ENCODE results near the gene DNAL1. TPM values are rescaled to one million over a fixed set of nuclear protein-coding genes. Genes with fewer than 3 reads are reported as not detected.

Gene DNAL1
- total RNA-seq, 1 donor from 2014 or later = 5.3 TPM

DNA sequence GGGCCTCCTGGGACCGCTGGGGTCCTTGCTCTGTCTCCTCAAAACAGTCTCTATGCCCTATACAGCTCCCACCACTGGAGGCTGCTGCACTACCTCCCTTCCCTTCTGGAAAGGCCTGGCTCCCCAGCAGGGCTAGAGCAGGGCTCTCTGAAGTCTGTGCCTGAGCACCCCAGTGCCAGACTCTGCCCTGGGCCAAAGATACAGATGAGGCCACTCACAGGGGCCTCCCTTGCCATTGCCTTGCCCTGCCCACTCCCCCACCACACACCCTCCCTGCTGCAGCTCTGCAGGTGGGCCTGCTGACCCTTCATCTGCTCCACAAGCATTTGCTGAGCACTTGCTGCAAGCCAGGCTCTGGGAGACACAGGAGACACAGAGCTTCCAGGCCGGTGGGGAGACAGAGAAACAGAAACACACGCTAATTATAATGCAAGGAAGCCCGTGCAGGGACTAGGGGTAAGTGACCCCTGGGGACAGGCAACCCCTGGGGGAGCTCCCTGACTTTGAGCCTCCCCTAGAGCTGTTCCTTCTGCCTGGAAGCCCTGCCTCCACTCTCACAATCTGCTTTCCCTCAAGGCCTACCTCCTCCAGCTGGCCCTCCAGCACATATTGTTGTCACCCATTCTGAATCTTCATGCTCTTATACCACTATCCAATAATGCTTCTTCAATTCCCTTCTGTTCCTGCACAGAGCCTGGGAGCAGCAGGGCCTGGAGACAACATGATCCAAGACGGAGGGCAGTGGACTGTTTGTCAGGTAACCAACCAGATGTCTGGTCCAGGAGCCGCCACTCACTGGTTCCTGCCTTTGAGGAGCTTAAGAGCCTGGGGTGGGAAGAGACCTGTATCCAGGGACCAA lies 102.0 kb downstream of the DNAL1 start:
- no peaks in the 10 kb centered on the region for H3K27me3 Mint-ChIP-seq (ENCODE audit: insufficient read depth)
- H3K9me3 Mint-ChIP-seq = no peaks in the 10 kb centered on the region
- intact Hi-C loops (cut with micrococcal nuclease) = loop anchor here (10.0 kb wide), 1 partner anchor 208 kb away; the partner anchor contains the start of genes COQ6 and FAM161B
- H3K36me3 Mint-ChIP-seq (ENCODE audit: low read depth) = no peaks in the 10 kb centered on the region
- H3K27ac Mint-ChIP-seq = peak overlapping the region; percentile 53
- H3K4me1 Mint-ChIP-seq (ENCODE audit: low read depth) = peaks cover 98% of the 10 kb centered on the region
- DNase-seq (ENCODE audit: low spot score) = no peak
- H3K4me3 Mint-ChIP-seq = no peak overlapping the region

DNA sequence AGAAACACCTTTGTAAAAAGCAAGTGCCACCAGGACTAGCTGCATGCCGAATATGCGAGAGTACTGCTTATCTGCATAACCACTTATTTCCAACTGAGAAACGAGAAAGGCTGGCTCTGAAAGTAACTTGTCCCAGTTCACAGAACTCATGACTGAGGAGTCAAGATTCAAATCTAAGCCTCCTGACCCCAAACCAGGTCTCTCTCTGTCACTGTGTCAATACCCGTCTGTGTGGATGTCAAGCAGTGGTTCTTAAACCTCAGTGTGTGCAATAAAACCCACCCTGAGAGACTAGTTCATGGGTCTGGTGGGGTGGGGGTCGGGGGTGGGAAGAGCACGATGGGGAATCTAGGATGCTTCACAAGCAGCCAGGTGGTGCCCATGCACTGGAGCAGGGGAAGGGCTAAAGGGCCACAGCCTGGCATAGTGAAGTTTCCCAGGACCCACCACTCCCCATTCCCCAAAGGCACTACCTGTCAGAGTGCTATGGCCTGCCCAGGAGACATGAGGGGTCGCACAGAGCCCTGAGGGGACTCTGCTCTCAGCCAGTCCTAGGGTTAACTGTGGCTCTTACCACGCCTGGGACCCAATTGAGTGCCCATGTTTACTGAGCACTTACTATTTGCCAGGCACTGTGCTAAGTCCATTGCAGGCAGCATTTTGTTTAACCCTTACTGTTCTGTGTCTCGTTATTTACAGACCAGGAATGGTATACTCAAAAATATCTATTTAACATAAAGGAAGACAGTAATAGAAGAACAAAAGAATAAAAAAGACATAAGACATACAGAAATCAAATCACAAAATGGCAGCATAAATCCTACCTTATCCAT lies 102.8 kb downstream of the DNAL1 start:
- Mint-ChIP-seq H3K27me3 (ENCODE audit: insufficient read depth) (no peaks in the 10 kb centered on the region), H3K27ac (no peak overlapping the region), H3K4me1 (ENCODE audit: low read depth) (peaks cover 98% of the 10 kb centered on the region), H3K36me3 (ENCODE audit: low read depth) (no peaks in the 10 kb centered on the region), H3K4me3 (no peak overlapping the region), H3K9me3 (no peaks in the 10 kb centered on the region)
- DNase-seq (ENCODE audit: low spot score) = no peak
- intact Hi-C loops (cut with micrococcal nuclease) = loop anchor here (10.0 kb wide), 1 partner anchor 207 kb away; the partner anchor contains the start of genes COQ6 and FAM161B

DNA sequence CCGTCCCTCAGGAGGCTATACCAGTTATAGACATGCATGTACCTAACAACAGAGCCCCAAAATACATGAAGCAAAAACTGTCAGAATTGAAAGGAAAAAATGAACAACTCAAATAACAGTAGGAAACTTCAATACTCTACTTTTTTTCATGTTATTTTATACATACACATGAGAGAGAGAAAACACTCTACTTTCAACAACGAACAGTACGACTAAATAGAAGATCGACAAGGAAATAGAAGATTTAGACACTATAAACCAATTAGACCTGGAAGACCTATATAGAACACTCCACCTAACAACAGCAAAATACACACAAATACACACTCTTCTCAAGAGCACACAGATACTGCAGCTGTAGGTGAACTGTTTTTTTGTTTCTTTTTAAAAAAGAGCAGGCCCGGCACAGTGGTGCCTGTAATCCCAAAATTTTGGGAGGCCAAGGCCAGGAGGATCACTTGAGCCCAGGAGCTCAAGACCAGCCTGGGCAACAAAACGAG lies 104.1 kb downstream of the DNAL1 start:
- DNase-seq (ENCODE audit: low spot score) = no peak
- Mint-ChIP-seq H3K4me3 (peak overlapping the region; percentile 12), H3K27ac (peak overlapping the region; percentile 70), H3K36me3 (ENCODE audit: low read depth) (no peaks in the 10 kb centered on the region), H3K9me3 (no peaks in the 10 kb centered on the region), H3K4me1 (ENCODE audit: low read depth) (peaks cover 98% of the 10 kb centered on the region), H3K27me3 (ENCODE audit: insufficient read depth) (no peaks in the 10 kb centered on the region)
- intact Hi-C loops (cut with micrococcal nuclease) = loop anchor here (10.0 kb wide), 1 partner anchor 206 kb away; the partner anchor contains the start of genes COQ6 and FAM161B

DNA sequence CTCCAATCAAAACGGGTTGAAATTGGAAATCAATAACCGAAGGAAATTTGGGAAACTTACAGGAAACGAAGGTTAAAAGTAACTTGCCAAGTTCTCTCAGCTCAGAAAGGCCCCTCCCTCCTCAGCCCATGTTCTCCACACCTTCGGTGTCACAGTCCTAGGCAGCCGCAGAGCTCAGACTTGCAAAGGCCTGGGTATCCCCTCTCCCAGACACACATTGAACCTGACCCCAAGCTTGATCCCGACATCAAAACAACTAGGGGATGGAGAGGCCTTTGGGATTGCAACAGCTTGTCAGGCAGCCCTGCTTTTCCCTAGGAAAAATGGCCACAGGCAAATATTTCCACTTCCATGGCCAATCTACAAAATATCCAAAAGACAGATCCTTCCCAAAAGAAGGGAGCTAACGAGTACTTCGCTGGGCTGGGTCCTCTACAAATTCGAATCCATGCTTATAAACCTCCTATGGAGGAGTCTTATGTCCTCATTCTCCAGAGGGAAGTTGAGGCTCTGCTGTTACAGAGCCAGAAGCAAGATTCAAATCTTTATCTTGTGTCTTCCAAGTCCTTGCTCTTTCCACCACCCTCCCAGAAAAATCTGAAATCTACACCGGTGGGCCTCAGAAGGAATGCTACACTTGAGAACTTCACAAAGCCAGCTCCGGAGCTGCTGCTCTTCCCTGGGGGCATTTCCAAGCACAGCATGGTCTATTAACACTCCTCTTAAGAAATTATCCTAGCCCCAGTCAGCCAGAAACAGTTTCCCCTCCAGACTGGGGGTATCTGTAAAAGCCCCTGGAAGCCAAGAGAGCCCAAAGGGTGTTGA lies 105.1 kb downstream of the DNAL1 start:
- Mint-ChIP-seq H3K36me3 (ENCODE audit: low read depth) (no peaks in the 10 kb centered on the region), H3K4me1 (ENCODE audit: low read depth) (peaks cover 98% of the 10 kb centered on the region), H3K27ac (no peak overlapping the region), H3K4me3 (no peak overlapping the region), H3K27me3 (ENCODE audit: insufficient read depth) (no peaks in the 10 kb centered on the region), H3K9me3 (no peaks in the 10 kb centered on the region)
- no peak for DNase-seq (ENCODE audit: low spot score)
- intact Hi-C loops (cut with micrococcal nuclease) = loop anchor here (10.0 kb wide), 1 partner anchor 205 kb away; the partner anchor contains the start of genes COQ6 and FAM161B

DNA sequence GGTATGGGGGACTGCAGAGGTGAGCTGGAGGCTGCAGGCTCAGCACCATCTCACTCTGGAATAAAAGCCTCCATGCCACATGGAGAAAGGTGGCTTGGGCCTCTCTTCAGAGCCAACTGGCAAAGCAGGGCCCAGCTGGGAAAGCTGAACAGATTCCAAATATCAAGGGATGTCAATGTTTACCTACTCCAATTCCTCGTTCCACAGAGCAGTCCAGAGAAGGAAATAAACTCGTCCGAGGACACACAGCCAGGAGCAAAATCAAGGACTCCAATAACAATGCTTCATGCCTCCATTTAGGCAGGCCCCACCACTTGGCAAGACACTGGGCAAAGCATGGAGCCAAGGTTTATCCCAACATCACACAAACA lies 105.7 kb downstream of the DNAL1 start:
- H3K27ac Mint-ChIP-seq = no peak overlapping the region
- H3K4me3 Mint-ChIP-seq = peak overlapping the region; percentile 22
- H3K36me3 Mint-ChIP-seq (ENCODE audit: low read depth) = no peaks in the 10 kb centered on the region
- no peaks in the 10 kb centered on the region for H3K27me3 Mint-ChIP-seq (ENCODE audit: insufficient read depth)
- DNase-seq (ENCODE audit: low spot score) = no peak
- peaks cover 98% of the 10 kb centered on the region for H3K4me1 Mint-ChIP-seq (ENCODE audit: low read depth)
- H3K9me3 Mint-ChIP-seq = no peaks in the 10 kb centered on the region
- intact Hi-C loops (cut with micrococcal nuclease) = no loop called here

DNA sequence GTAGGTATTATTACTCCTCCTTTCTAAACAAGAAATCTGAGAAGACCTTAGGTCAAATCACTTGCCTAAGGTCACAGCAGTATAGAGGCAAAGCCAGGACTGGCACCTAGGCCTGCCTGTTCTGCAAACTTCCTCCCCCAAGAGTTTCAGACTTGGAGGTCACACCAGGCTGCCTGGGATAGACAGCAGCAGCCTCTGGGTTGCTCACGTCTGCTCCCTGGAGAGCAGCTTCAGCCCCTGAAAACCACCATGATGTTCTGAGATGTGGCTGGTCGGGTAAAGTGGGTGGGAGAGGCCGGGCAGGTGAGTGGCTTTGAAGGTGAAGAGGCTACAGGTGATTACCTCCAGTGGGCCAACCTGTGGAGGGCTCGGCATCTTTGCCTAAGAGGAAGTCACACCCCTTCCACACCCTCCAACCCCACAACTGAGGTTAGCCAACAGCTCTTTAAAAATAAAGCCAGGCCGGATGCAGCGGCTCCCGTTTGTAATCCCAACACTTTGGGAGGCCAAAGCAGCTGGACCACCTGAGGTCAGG lies 106.4 kb downstream of the DNAL1 start:
- H3K4me3 Mint-ChIP-seq = no peak overlapping the region
- DNase-seq (ENCODE audit: low spot score) = no peak
- no peaks in the 10 kb centered on the region for H3K9me3 Mint-ChIP-seq
- intact Hi-C loops (cut with micrococcal nuclease) = no loop called here
- H3K4me1 Mint-ChIP-seq (ENCODE audit: low read depth) = peaks cover 98% of the 10 kb centered on the region
- H3K27me3 Mint-ChIP-seq (ENCODE audit: insufficient read depth) = no peaks in the 10 kb centered on the region
- no peak overlapping the region for H3K27ac Mint-ChIP-seq
- no peaks in the 10 kb centered on the region for H3K36me3 Mint-ChIP-seq (ENCODE audit: low read depth)

DNA sequence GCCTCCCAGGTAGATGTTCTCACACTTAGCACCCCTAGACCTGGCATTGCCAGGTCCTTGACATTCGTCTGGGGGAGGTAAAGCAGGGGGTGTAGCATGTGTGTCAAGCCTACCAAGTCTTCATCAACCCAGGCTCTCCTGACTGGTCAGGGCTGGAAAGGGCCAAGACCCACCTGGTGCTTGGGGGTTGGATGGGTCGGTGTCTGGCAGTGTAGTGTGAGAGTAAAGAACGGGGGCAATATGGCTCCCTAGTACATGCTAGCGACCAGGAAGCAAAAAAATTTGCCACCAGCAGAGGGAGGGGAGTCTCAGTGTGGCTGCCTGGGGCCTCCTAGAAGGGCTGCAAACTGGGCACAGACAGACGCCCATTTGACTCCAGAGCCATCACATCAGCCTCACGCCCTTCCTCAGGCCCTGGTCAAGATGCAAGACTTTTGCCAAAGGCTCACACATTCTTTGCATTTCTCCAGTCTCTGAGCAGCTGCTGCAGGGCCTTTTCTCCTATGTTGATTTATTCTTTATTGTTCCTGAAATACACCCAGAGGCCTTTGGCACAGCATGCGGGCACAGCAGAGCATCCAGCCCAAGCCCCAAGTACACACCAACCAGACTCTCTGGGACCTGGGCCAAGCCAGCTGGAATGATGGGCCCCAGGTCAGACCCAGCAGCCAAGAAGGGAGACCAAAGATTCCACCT lies 107.7 kb downstream of the DNAL1 start:
- intact Hi-C loops (cut with micrococcal nuclease) = no loop called here
- H3K27ac Mint-ChIP-seq = peak overlapping the region; percentile 96
- H3K36me3 Mint-ChIP-seq (ENCODE audit: low read depth) = no peaks in the 10 kb centered on the region
- H3K4me3 Mint-ChIP-seq = peak overlapping the region; percentile 31
- DNase-seq (ENCODE audit: low spot score) = no peak
- no peaks in the 10 kb centered on the region for H3K9me3 Mint-ChIP-seq
- H3K27me3 Mint-ChIP-seq (ENCODE audit: insufficient read depth) = no peaks in the 10 kb centered on the region
- H3K4me1 Mint-ChIP-seq (ENCODE audit: low read depth) = peaks cover 98% of the 10 kb centered on the region

Other genes starting within 250 kb of the DNAL1 start
- gene NUMB, start 186.4 kb upstream of the DNAL1 start, total RNA-seq = 49.6 and 53.4 TPM in 2 replicates
- 26.7 and 26.9 TPM in 2 replicates for gene RIOX1, start 154.1 kb upstream of the DNAL1 start, total RNA-seq
- gene ACOT1, start 107.8 kb upstream of the DNAL1 start, total RNA-seq = 1.6 and 1.8 TPM in 2 replicates
- 0.08 TPM in 1 of 2 replicates, not detected in the other for gene HEATR4, start 86.0 kb upstream of the DNAL1 start, total RNA-seq
- 5.5 and 5.9 TPM in 2 replicates for gene ACOT2, start 75.8 kb upstream of the DNAL1 start, total RNA-seq
- gene ACOT4, start 53.1 kb upstream of the DNAL1 start, total RNA-seq = 1.1 and 1.9 TPM in 2 replicates
- not detected in 2 replicates for gene ACOT6, start 32.5 kb upstream of the DNAL1 start, total RNA-seq
- gene PNMA1, start 69.4 kb downstream of the DNAL1 start, total RNA-seq = 29.7 and 30.6 TPM in 2 replicates
- gene PTGR2, start 206.8 kb downstream of the DNAL1 start, total RNA-seq = 1.2 and 2.0 TPM in 2 replicates
- gene ZNF410, start 241.9 kb downstream of the DNAL1 start, total RNA-seq = 70.1 and 71.8 TPM in 2 replicates

All from activated T-helper 1 cell treated with anti-CD3 and anti-CD28 coated beads, Interleukin-12 subunit alpha, Interleukin-12 subunit beta, Interleukin-2, Interleukin-4 antibody, amounts not matched to agents 30 ng/mL and 10 ng/mL and 1 ng/mL, durations not matched to agents 14 hours and 24 hours and 36 hours (primary cell).